HFFc6 (cell line): ENCODE measurements around the gene HCRTR2. TPM values are rescaled to one million over a fixed set of nuclear protein-coding genes. Genes with fewer than 3 reads are reported as not detected.

ENCODE experiments used
- DNase-seq: peaks from one replicate; pipeline ENCODE4 v3.0.0-alpha.2; 2018
- H3K27ac Mint-ChIP-seq: 2 replicates; pipeline ENCODE4 v1.8.0; 2020; ENCODE audit warnings: mild to moderate bottlenecking, mixed read lengths
- H3K27me3 Mint-ChIP-seq: 2 replicates; pipeline ENCODE4 v1.8.0; 2021; ENCODE audit warnings: mild to moderate bottlenecking, moderate library complexity, mixed read lengths; ENCODE audit not compliant: insufficient read depth
- H3K36me3 Mint-ChIP-seq: 2 replicates; pipeline ENCODE4 v1.8.0; 2021; ENCODE audit warnings: low read depth, mixed read lengths
- H3K4me1 Mint-ChIP-seq: 2 replicates; pipeline ENCODE4 v1.8.0; 2020; ENCODE audit warnings: low read depth, mixed read lengths
- H3K4me3 Mint-ChIP-seq: 2 replicates; pipeline ENCODE4 v1.8.0; 2020; ENCODE audit warnings: mild to moderate bottlenecking, moderate library complexity, mixed read lengths
- H3K9me3 Mint-ChIP-seq: 2 replicates; pipeline ENCODE4 v1.8.0; 2020; ENCODE audit warnings: mild to moderate bottlenecking, mixed read lengths
- CTCF ChIP-seq: fragments of 200-600 bp; sonication (generic); IDR thresholded peaks from 2 replicates; pipeline ENCODE4 v1.5.0; 2021; ENCODE audit warnings: antibody characterized with exemption, mild to moderate bottlenecking
- total RNA-seq, 6 experiments: library from RNA; stranded (reverse); fragmentation: NEBNext Ultra II Directional; extraction: Animal tissue kit (Norgen Biotek cat#: 25700); gene quantifications; 2 replicates in 1 of 6; 3 replicates in 5 of 6; pipeline ENCODE4 v1.2.3, GENCODE V29; 2021

The HCRTR2 gene
- total RNA-seq, 6 experiments from 2014 or later = not detected

- H3K9me3 Mint-ChIP-seq = no peaks in the 10 kb centered on the region; the same call in 1 of the 2 replicates
Measured at GRCh38 chr6:55304747-55305146, 130.4 kb downstream of the HCRTR2 start.

GRCh38 chr6:55319961-55320695, 145.8 kb downstream of the HCRTR2 start:
- Mint-ChIP-seq H3K27me3 (no peaks in the 10 kb centered on the region), H3K27ac (no peak overlapping the region), H3K9me3 (peaks cover 12% of the 10 kb centered on the region), H3K4me3 (no peak overlapping the region), H3K4me1 (no peaks in the 10 kb centered on the region), H3K36me3 (no peaks in the 10 kb centered on the region)
- no peak for TF ChIP-seq CTCF
- DNase-seq = no peak

More at GRCh38 chr6:55304747-55305146, 130.4 kb downstream of the HCRTR2 start:
- H3K4me3 Mint-ChIP-seq = no peak overlapping the region
- TF ChIP-seq CTCF = no peak
- H3K27me3 Mint-ChIP-seq = no peaks in the 10 kb centered on the region
- no peak for DNase-seq
- no peaks in the 10 kb centered on the region for H3K36me3 Mint-ChIP-seq
- no peak overlapping the region for H3K27ac Mint-ChIP-seq
- H3K4me1 Mint-ChIP-seq = no peaks in the 10 kb centered on the region

- no peaks in the 10 kb centered on the region for H3K27me3 Mint-ChIP-seq
- peaks cover 12% of the 10 kb centered on the region for H3K9me3 Mint-ChIP-seq
- TF ChIP-seq CTCF = no peak
- H3K4me3 Mint-ChIP-seq = no peak overlapping the region
- no peak overlapping the region for H3K27ac Mint-ChIP-seq
- no peaks in the 10 kb centered on the region for H3K36me3 Mint-ChIP-seq
- H3K4me1 Mint-ChIP-seq = no peaks in the 10 kb centered on the region
- no peak for DNase-seq
Measured at GRCh38 chr6:55320696-55321086, 146.4 kb downstream of the HCRTR2 start.

GRCh38 chr6:55327169-55327568, 152.9 kb downstream of the HCRTR2 start, which contains the start of gene GFRAL:
Gene GFRAL (plus strand): TSS chr6:55327469. CDS start chr6:55327555, 86 bp downstream.
- DNase-seq = no peak
- H3K36me3 Mint-ChIP-seq = no peaks in the 10 kb centered on the region; the same call in 1 of the 2 replicates
- no peaks in the 10 kb centered on the region for H3K4me1 Mint-ChIP-seq
- H3K9me3 Mint-ChIP-seq = peaks cover 5% of the 10 kb centered on the region; the same call in 1 of the 2 replicates
- H3K27me3 Mint-ChIP-seq = no peaks in the 10 kb centered on the region
- no peak for TF ChIP-seq CTCF
- no peak within 1 kb of the TSS for H3K4me3 Mint-ChIP-seq
- H3K27ac Mint-ChIP-seq = no peak within 1 kb of the TSS

Other genes with a start within 250 kb of the HCRTR2 start
- not detected for gene GFRAL, start 153.0 kb downstream of the HCRTR2 start, total RNA-seq